OCI-LY1 (cell line): Measurements from ENCODE around the gene TEX10.

Experiments
- CTCF ChIP-seq: fragments of 200-600 bp; sonication (generic), shearing (Covaris generic); IDR thresholded peaks from 2 replicates; pipeline ENCODE4 v1.5.1; 2017; ENCODE audit warnings: mild to moderate bottlenecking, antibody characterized with exemption, low read length, moderate library complexity, mixed read lengths
- EZH2 ChIP-seq: fragments of 200-600 bp; sonication (generic), shearing (Covaris generic); IDR thresholded peaks from 2 replicates; pipeline ENCODE4 v1.8.0; 2017; ENCODE audit warnings: borderline replicate concordance, mixed run types, mild to moderate bottlenecking, antibody characterized with exemption, low read length, moderate library complexity, mixed read lengths

- TF ChIP-seq CTCF: no peak
- TF ChIP-seq EZH2: no peak
Observed at GRCh38 chr9:100341889-100342288, 10.9 kb downstream of the TEX10 start.
